Endodermal cell (in vitro differentiated cells): ENCODE data around the gene NDUFB1. TPM values are rescaled to one million over a fixed set of nuclear protein-coding genes. Genes with fewer than 3 reads are reported as not detected.

Experiments used
- DNase-seq: peaks from one replicate; pipeline ENCODE4 v3.0.0-alpha.2; 2017
- H3K27ac ChIP-seq: 2 replicates; pipeline ENCODE4 v1.5.1; 2013; ENCODE audit warnings: mild to moderate bottlenecking, low read depth, low read length, moderate library complexity
- H3K27me3 ChIP-seq: 2 replicates; pipeline ENCODE4 v1.6.1; 2013; ENCODE audit warnings: mild to moderate bottlenecking, low read length, moderate library complexity; ENCODE audit not compliant: insufficient read depth, control insufficient read depth, poor library complexity, severe bottlenecking
- H3K36me3 ChIP-seq: 2 replicates; pipeline ENCODE4 v1.7.0; 2013; ENCODE audit warnings: mild to moderate bottlenecking, low read length, moderate library complexity; ENCODE audit not compliant: control insufficient read depth, insufficient read depth
- H3K4me1 ChIP-seq: one replicate; pipeline ENCODE4 v1.7.0; 2013; ENCODE audit warnings: low read length; ENCODE audit not compliant: control insufficient read depth, insufficient read depth
- H3K4me3 ChIP-seq: 2 replicates; pipeline ENCODE4 v1.5.1; 2013; ENCODE audit warnings: mild to moderate bottlenecking, low read length, moderate library complexity
- H3K9ac ChIP-seq: 2 replicates; pipeline ENCODE4 v1.6.1; 2013; ENCODE audit warnings: mild to moderate bottlenecking, low read length, moderate library complexity; ENCODE audit not compliant: poor library complexity, severe bottlenecking; ENCODE audit errors: extremely low read depth
- H3K9me3 ChIP-seq: 2 replicates; pipeline ENCODE4 v1.6.1; 2013; ENCODE audit warnings: mild to moderate bottlenecking, low read length, moderate library complexity; ENCODE audit not compliant: control insufficient read depth
- H3K27ac Mint-ChIP-seq: 2 replicates; pipeline ENCODE4 v1.8.0; 2020; ENCODE audit warnings: mixed read lengths
- H3K27me3 Mint-ChIP-seq: 2 replicates; pipeline ENCODE4 v1.8.0; 2021; ENCODE audit warnings: mild to moderate bottlenecking, mixed read lengths; ENCODE audit not compliant: insufficient read depth
- H3K36me3 Mint-ChIP-seq: 2 replicates; pipeline ENCODE4 v1.8.0; 2020; ENCODE audit warnings: low read depth, mixed read lengths
- H3K4me1 Mint-ChIP-seq: 2 replicates; pipeline ENCODE4 v1.8.0; 2020; ENCODE audit warnings: mixed read lengths
- H3K4me3 Mint-ChIP-seq: 2 replicates; pipeline ENCODE4 v1.8.0; 2020; ENCODE audit warnings: mild to moderate bottlenecking, moderate library complexity, mixed read lengths
- H3K9me3 Mint-ChIP-seq: 2 replicates; pipeline ENCODE4 v1.8.0; 2020; ENCODE audit warnings: mild to moderate bottlenecking, mixed read lengths
- CTCF ChIP-seq: fragments of 200-600 bp; sonication (generic); conservative IDR thresholded peaks from 2 replicates; pipeline ENCODE4 v1.5.0; 2021; ENCODE audit warnings: antibody characterized with exemption, mild to moderate bottlenecking
- WGBS, 2 experiments: methylation state at CpG; one replicate each; pipeline versions ENCODE4 v1.1.5 to v1.1.7; 2013; ENCODE audit warnings: missing lambda C conversion rate in 2 of 2, mixed read lengths in 1 of 2; ENCODE audit not compliant: insufficient coverage in 1 of 2, insufficient read length in 1 of 2; 5-methylcytosine and 5-hydroxymethylcytosine counted together
- total RNA-seq, 2 donors: library from RNA; stranded (reverse); fragmentation: NEBNext Ultra II Directional in 1 of 2; extraction: Animal tissue kit (Norgen Biotek cat#: 25700) in 1 of 2; gene quantifications; 2 replicates in 1 of 2; 3 replicates in 1 of 2; pipeline ENCODE4 v1.2.1, GENCODE V29; 2021

NDUFB1 gene
- total RNA-seq, 2 donors from 2014 or later: 122 to 155 TPM

GRCh38 chr14:92122351-92122677 lies 808 bp upstream of the NDUFB1 start:
- H3K4me1 Mint-ChIP-seq: peaks cover 18% of the 10 kb centered on the region
- peaks cover 49% of the 10 kb centered on the region for H3K36me3 Mint-ChIP-seq

GRCh38 chr14:92121207-92121669 lies 268 bp downstream of the NDUFB1 start:
- Mint-ChIP-seq H3K27ac (peak overlapping the region; percentile 100), H3K4me1 (peaks cover 18% of the 10 kb centered on the region), H3K27me3 (no peaks in the 10 kb centered on the region), H3K4me3 (peak overlapping the region; percentile 84), H3K9me3 (no peaks in the 10 kb centered on the region), H3K36me3 (peaks cover 47% of the 10 kb centered on the region)
- WGBS, 2 experiments: 1% methylated on average over 11 to 36 of the region's 36 CpGs
- Histone ChIP-seq H3K4me1 (peaks cover 4% of the 10 kb centered on the region), H3K36me3 (peaks cover 31% of the 10 kb centered on the region), H3K9ac (peak overlapping the region; percentile 99), H3K27ac (peak overlapping the region; percentile 99), H3K27me3 (no peaks in the 10 kb centered on the region), H3K4me3 (peak overlapping the region; percentile 96), H3K9me3 (no peaks in the 10 kb centered on the region)
- no peak for DNase-seq
- TF ChIP-seq CTCF: no peak

More at GRCh38 chr14:92122351-92122677, 808 bp upstream of the NDUFB1 start:
- Mint-ChIP-seq H3K4me3 (peak overlapping the region; percentile 84), H3K27me3 (no peaks in the 10 kb centered on the region), H3K27ac (peak overlapping the region; percentile 100), H3K9me3 (no peaks in the 10 kb centered on the region)
- no peaks in the 10 kb centered on the region for H3K27me3 ChIP-seq
- 0 to 1% methylated on average over 22 of the region's 22 CpGs for WGBS, 2 experiments
- H3K36me3 ChIP-seq: peaks cover 33% of the 10 kb centered on the region
- DNase-seq: no peak
- H3K4me3 ChIP-seq: peak overlapping the region; percentile 96
- H3K9me3 ChIP-seq: no peaks in the 10 kb centered on the region
- peaks cover 8% of the 10 kb centered on the region for H3K4me1 ChIP-seq
- no peak for TF ChIP-seq CTCF
- H3K27ac ChIP-seq: peak overlapping the region; percentile 99
- H3K9ac ChIP-seq: peak overlapping the region; percentile 99

DNA sequence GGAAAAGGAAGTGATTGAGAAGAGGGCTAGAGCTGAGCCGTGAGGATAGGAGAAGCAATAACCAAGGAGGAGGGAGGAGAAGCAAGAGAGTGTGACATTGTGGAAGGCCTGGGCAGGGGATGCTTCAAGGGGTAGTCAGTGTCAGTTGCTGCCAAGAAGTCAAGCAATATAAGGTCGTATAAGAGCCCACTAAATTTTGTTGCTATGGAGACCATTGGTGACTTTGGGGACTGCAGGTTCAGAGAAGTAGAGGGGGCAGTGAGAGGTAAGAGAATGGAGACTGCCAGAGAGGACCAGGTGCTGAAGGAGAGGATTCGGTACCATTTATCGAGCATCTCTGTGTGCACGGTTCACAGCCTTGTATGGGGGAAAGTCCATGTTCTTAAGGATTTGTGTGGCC lies 12.0 kb downstream of the NDUFB1 start:
- H3K4me1 Mint-ChIP-seq: peaks cover 5% of the 10 kb centered on the region
- Histone ChIP-seq H3K9ac (no peak overlapping the region), H3K36me3 (no peaks in the 10 kb centered on the region), H3K27me3 (no peaks in the 10 kb centered on the region), H3K4me3 (no peak overlapping the region), H3K27ac (no peak overlapping the region), H3K9me3 (no peaks in the 10 kb centered on the region), H3K4me1 (no peaks in the 10 kb centered on the region)
- 92 to 94% methylated on average over 5 of the region's 5 CpGs for WGBS, 2 experiments
- TF ChIP-seq CTCF: no peak
- H3K9me3 Mint-ChIP-seq: no peaks in the 10 kb centered on the region
- H3K36me3 Mint-ChIP-seq: no peaks in the 10 kb centered on the region
- H3K4me3 Mint-ChIP-seq: no peak overlapping the region
- H3K27me3 Mint-ChIP-seq: no peaks in the 10 kb centered on the region
- no peak overlapping the region for H3K27ac Mint-ChIP-seq
- no peak for DNase-seq
